DMS 273 (cell line): ENCODE measurements around the gene CST1.
"Not testable (repeated sequence)": the region's sequence is repeated elsewhere in the genome, so short reads cannot be mapped to it uniquely, and the experiment has no call there.

Experiments
- DNase-seq: peaks from one replicate; lab custom pipeline; 2025; ENCODE audit not compliant: unreplicated experiment; lab: John Stamatoyannopoulos, UW

The CST1 gene

DNA sequence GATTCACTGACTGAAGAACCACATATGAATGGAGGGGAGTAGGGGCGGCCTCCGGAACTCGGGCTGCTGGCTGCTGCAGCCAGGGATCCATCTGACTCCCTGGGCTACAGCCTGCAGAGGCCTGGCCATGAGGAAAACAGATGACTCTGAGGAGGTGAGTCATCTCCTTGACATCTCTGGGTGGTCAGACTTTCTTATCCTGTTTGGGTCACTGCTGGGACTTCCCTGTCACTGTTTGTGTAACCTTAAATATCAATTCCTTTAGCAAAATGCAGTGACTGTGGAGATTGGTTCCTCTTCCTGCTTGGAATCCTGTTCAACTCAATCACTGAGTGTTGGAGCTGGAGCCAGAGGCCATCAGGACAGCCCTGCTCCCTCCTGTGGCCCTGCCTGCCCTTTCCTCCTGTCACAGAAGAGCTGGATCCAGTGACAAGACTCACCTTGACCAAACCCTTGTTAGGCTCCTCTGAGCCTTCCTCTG, 4.4 kb upstream of the CST1 start:
- not testable (repeated sequence) for DNase-seq

DNA sequence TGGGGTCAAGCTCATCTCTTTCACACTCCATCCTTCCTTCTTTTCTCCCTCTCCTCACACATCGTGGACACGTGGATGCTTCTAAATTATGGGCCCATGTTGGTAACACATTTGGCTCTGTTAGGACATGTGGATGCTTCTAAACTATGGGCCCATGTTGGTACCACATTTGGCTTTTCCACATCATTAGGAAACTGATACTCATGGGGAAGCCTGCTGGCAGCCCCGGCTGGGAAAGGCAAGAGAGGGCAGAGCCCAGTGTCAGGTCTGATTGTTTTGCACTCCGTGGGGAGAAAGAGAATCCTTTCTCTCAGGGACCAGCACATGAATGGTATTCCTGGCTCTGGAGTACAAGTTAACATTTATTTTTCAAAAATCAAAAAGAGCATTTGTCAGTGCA, 4.0 kb upstream of the CST1 start:
- DNase-seq: no peak

DNA sequence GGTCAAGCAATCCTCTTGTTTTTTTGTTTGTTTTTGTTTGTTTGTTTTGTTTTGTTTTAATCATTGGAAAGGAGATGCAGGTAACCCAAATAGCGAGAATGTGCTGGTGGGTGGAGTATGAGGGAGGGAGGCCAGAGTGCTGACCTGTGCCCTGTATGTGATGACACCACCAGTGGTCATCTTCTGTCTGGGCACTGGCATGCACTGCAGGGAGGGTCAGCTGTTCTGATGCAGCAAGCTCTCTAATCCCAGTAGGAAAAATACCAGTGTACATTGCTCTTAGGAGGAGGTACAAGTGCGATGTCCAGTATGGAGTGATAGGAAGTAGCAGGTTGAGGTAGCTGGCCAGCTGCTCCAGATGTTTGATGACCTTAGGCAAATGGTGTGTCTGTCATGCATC, 2.9 kb upstream of the CST1 start:
- DNase-seq: no peak

DNA sequence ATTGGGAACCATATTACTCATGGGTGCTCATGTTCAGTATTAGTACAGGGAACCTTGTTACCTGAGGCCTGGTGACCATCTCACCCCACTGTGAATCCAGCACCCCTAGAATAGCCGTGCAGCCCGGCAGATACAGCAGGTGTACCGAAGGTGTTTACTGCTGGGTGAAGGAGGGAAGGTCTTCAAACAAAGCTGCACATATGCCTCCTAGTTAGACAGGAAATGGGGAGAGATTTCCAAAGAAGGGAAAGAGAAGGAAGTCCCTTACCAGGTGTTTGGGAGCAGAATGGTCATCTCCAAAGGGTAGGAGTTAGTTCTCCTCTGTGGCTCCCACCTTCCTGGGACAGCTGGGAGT, 2.4 kb upstream of the CST1 start:
- DNase-seq: no peak

DNA sequence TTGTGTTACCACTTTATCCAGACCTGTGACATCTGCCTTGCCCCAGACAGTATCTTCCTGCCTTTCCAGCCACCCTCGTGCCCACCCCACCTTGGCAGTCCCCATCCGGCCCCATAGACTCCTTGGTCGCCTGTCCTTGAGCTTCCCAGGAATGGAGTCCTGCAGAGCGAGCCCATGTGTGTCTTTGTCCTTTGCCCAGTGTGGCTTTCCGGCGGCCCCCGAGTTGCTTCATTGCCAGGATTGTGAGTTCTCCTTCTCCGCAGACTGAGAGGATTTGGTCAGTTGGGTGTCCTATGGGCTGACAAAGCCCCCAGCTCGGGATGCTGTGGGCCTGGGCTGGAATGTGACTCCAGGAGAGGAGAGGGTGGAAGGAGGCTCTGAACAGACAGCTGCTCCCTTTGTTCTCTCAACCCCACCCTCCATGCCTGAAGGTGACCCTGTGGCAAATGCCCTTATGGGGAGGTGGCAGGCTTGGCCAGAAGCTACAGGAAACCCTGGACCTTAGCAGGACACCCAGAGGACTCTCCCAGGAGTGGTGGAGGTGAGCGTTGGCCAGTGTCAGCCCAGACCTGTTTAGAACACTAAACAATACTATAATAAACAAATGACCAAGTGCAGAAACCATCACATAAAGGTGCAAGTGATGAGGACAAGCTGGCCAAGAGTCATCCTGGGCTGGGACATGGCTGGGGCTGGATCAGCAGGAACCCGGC, 1.9 kb upstream of the CST1 start:
- no peak for DNase-seq

DNA sequence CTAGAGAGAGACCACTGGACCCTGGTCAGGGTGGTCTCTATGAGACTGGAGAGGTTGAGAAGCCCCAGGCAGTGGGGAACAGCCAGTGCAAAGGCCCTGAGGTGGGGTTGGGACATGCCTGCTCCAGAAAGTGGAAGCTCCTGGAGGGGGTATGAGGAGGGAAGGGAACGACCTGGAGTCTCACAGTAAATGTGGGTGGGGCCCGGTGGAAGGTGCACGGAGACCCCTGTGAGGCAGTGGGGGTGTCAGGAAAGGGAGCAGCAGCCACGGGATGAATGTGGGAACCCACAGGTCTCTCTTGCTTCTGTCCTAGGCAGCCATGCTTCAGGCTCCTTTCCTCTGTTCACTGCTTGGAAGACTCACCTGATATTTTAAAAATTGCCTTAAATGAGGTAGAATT, 1.3 kb upstream of the CST1 start:
- DNase-seq: no peak

DNA sequence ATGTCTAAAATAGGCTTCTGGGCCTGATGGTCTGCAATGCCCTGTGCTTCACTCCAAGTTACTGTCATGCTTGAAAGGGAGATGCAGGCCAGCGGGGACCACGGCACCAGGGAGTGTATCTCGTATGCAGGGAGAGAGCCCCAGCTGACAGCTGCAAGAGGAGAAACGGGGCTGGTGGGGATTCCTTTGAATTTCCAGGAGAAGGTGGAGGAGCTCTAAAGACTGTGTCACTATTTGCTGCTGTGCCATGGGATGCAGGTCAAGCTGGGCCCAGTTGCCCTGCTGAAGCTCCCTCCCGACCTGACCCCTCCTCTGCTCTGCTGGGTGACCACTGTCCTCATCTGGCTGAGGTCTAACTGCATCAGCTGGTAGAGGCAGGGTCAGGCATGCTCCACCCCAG, 989 bp downstream of the CST1 start:
- DNase-seq: no peak

DNA sequence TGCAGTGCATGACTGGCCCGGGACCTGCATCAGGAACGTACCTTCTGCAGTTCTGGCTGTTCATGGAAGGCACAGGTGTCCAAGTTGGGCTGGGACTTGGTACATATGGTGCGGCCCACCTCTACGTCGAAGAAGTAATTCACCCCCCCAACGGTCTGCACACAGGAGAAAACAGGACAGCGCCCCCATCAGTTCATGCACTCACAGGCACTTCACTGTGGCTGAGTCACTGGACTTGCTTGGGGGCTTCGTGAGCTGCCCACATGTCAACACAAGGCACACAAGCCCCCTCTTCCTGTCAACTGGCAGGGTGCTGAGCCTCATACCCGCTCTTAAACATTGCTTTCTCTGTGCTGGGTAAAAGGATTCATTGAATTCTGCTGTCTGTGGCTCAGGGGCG, 1.8 kb downstream of the CST1 start:
- not testable (repeated sequence) for DNase-seq

DNA sequence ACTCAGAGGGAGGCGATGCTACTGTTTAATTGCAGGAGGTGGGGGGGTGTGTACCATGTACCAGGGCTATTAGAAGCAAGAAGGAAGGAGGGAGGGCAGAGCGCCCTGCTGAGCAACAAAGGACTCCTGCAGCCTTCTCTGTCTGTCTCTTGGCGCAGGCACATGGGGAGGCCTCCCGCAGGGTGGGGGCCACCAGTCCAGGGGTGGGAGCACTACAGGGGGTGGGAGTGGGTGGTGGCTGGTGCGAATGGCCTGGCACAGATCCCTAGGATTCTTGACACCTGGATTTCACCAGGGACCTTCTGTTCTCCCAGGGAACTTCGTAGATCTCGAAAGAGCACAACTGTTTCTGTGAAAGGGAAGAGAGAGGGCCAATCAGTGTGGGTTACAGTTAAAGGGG, 3.2 kb downstream of the CST1 start:
- not testable (repeated sequence) for DNase-seq

DNA sequence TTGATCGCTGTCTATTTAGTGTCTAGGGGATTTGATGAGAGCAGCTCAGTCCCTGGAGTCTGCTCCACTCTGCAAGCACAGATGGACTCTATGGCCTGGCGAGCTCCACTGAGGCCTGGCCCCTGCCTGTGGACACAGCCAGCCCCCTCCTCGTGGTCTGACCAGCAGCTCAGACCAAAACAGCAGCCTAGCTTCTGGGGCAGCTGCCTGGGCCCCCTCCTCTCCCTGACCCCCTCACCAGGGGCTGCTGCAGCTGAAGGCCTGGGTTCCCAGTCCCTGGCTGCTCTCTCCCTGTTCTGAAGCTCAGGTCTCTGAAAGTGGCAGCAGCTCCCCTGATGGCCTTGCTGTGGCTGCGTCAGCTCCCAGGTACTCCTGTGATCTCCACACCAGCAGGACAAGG, 3.6 kb downstream of the CST1 start:
- DNase-seq: not testable (repeated sequence)

DNA sequence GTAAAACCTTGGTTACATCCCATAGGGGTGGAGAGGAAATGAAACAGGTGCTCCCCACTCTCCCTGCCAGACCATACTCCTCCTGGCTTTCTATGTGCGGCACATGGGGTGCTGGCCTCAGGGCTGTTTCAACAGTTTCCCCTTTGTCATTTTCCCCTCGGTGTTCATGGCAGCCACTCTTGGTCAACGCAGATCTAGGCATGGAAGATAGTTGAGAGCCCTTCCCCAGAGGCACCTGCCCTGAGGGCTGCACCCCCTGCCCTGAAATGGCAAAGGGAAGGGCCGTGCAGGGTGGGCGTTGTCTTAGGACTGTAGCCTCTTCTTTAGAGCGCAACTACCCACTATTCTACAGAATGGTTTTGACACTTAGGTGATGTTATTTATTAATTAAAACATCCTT, 4.4 kb downstream of the CST1 start:
- DNase-seq: no peak

DNA sequence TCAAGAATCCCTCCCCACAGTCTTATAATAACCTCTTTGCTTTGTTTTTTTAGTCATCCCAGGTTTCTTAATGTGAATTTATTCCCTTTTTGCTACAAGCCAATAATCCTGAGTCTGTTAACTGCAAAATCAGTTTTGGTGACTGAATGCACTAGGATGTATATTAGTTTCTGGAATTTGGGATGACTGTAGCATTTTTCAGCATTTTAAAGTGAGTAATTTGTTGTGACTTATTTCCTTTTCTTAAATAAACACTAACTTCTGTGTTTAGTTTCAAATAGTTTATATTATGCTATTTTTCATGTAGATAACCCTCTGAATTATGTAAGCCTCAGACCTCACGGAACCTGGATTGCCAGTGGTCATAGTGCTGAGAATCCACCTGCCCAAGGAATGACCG, 5.5 kb downstream of the CST1 start:
- no peak for DNase-seq

DNA sequence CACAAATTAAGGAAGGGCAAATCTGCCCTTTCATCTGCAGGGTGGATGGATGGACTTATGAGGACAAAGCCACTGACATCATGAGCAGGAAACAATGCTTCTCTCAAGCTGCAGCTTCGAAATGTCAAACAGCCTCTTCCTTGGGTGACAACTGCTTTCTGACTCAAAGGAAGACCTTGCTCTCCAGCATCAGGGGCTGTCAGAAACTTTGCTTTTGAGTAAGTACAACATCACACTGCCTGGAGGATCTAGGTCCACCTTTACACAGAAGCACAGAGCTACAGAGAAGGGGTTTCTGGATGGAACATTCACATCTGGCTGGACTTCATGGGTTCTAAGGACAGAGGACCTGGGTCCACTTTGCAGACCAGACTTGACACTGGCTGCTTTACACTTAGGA, 5.9 kb downstream of the CST1 start:
- DNase-seq: no peak

DNA sequence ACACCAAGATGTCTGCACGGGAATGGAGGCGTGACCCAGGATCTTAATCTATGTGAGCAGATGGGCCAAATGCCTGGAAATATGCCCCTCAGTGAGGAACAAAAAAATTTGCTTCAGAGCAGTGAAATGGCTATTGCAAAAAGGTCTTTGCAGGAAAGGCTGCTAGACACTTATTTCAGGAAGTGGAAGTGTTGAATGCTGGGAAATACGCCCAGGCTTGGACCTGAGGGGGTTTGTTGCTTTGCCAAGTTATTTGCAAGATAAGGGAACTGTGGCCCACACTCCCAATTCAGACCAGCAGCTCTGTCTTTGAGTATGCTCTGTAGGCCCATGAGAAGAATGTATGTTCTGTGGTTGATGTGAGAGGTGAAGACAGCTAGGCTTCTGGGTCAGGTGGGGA, 15.3 kb downstream of the CST1 start:
- not testable (repeated sequence) for DNase-seq

DNA sequence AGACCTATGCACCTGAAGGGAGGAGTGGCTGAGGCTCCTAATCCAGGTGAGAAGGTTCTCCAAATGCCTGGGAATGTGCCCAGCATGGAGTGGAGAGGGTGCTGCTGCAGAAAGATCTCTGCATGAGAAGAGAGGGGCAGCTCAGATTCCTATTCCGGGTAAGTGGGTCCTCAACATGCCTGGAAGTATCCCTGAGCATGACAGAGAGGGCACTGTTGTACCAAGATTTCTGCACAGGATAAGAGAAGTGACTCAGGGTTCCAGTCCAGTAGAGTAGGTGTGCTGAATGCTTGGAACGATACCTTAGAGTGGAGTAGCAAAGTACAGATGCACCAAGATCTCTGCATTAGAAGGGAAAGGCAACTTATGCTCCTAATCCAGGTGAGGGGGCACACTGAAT, 15.8 kb downstream of the CST1 start:
- not testable (repeated sequence) for DNase-seq

DNA sequence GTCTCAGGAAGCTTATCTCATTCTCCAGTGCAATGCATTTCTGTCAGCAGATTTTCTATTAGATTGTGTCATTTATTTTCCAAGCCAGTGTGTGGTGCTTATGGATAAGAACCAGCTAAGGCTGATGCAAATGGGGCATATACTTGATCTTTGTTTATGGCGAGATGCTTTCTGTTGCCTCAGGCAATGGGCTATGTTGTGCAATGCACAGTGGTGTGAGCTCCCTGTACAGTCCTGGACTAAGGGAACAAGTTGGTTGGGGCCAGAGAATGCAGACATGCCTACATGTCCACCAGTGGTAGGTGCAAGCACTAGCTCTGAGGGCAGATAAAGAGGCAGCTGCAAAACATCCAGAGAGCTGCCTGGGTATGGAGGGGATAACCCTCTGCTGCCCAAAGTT, 16.3 kb downstream of the CST1 start:
- DNase-seq: not testable (repeated sequence)

DNA sequence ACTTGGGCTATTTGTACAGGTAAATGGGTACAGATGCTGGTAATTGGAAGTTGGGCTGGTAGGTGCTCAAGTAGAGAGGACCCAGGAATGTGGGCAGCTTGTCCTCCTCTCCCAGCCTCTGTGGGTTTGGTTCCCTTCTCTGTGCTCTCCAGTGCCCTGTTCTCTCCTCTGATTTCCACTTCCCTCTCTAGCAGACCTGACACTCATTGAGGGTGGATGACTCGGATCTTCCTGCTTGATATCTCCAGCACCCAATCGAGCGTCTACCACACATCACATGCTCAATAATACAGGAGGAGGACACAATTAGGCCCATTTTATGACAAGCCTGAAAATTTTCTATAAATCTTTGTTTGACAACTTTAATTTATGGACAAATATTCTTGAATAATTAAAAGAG, 23.7 kb downstream of the CST1 start:
- DNase-seq: no peak

DNA sequence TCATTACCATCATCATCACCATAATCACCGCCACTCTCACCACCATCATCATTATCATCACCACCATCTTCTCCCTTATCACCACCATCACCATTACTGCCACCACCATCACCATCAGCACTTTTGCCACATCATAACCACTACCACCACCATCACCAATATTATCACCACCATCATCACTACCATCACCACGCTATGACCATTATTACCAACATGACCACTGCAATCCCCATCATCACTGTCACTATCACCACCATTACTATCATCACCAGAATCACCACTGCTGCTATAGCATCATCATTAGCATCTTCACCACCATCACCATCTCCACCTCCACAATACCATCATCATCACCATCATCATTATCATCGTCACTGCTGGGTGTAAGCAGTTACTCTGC, 25.6 kb downstream of the CST1 start:
- no peak for DNase-seq

DNA sequence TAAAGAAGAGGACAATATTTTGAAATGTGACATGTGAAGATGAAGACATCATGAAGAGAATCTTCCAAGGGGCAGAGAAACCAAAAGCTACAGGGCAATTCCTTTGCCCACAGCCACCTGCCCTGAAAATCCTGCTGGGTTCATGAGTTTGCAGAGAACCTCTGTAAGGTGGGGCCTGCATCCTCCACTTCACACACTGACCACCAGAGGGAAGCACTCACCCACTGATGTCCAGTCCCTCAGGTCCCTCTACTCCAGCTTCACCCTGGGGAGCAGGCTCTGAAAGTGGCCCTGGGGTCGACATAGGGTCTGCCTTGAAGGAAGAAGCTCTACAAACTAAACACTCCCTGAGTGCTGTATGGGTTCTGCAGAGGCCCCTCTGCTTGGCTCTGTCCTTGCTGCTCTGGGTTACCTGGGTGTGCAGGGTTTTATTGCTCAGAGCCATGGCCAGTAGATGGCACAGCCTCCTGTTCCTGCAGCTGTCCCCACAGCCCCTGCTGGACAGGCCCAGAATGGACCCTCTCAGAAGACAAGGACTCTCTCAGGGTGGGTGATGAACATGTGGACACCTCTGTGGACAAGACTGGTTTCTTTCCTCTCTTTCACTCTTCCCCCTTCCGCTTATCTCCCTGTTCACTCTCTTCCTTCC, 27.0 kb downstream of the CST1 start:
- peak; percentile 58 for DNase-seq

DNA sequence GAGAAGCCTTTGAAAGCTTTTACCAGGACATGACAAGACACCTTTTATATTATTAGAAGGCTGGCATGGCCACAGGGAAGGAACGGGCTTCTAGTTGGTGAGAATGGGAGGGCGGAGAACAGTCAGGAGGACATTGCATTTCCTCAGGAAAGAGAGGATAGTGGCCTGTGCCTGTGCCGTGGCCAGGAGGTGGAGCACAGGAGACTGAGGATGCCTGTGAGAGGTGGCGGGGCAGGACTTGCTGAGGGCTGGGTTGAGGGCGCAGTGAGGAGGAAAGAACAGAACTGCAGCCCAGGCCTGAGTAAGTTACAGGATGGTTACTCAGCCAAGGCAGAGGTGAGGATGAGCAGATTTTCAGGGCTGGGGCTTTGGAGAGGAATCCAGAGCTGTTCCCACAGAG, 27.9 kb downstream of the CST1 start:
- DNase-seq: not testable (repeated sequence)

DNA sequence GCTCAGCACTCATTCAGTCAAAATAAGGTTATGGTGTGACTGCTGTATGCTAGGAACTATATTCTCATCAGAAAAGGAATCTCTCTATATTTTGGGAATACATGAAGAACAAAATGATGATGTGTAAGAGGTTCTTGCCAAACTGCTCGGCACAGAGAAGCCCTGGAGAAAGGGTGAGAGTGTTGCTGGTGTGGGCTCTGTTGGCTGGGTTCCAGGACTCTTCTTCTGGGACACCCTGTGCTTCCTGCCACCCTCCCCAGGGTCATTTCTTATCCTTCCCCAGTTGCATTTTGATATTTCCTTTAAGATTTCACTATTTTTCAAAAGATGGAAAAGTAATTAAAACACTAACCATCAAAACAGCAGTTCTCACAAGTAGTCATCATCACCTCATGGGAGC, 28.8 kb downstream of the CST1 start:
- DNase-seq: no peak

DNA sequence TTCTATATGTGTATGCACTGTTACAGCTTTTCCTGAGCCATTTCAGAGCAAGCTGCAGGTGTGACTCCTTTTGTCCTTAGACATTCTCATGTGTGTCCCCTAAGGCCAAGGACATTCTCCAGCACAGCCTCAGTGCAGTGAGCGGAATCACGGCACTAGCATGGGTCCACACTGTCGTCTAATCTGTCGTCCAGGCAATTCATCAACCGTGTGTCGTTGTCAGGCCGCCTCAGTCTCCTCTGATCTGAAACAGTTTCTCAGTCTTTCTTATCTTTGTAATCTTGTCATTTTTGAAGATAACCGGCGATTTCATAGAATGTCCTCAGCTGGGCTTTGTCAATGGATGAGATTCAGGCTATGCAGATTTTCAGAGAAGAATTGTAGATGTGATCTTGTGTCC, 31.4 kb downstream of the CST1 start:
- DNase-seq: not testable (repeated sequence)

DNA sequence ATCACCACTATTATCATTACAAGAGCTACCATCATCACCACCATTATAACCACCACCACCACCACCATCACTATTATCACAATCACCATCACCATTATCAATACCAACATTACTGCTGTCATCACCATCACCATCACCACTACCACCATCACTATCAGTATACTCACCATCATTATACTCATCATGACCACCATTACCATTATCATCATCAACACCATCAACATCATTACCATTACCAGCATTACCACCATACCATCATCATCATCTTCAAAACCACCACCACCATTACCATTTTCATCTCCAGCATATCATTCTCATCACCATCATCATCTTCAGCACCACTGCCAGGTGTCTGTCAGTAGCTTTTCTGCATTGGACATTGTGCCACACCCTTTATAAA, 39.0 kb downstream of the CST1 start:
- not testable (repeated sequence) for DNase-seq
